ENCODE measurements around the gene PCYOX1L.
A peak's percentile ranks its signal among the peaks of the same experiment; 100 is the strongest.

The PCYOX1L gene

DNA sequence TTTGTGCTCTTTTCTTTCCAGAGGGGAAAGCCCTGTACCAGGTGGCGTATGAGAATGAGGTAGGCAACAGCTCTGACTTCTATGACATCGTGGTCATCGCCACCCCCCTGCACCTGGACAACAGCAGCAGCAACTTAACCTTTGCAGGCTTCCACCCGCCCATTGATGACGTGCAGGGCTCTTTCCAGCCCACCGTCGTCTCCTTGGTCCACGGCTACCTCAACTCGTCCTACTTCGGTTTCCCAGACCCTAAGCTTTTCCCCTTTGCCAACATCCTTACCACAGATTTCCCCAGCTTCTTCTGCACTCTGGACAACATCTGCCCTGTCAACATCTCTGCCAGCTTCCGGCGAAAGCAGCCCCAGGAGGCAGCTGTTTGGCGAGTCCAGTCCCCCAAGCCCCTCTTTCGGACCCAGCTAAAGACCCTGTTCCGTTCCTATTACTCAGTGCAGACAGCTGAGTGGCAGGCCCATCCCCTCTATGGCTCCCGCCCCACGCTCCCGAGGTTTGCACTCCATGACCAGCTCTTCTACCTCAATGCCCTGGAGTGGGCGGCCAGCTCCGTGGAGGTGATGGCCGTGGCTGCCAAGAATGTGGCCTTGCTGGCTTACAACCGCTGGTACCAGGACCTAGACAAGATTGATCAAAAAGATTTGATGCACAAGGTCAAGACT lies 10.3 kb downstream of the PCYOX1L start:
- DNase-seq: no peak

DNA sequence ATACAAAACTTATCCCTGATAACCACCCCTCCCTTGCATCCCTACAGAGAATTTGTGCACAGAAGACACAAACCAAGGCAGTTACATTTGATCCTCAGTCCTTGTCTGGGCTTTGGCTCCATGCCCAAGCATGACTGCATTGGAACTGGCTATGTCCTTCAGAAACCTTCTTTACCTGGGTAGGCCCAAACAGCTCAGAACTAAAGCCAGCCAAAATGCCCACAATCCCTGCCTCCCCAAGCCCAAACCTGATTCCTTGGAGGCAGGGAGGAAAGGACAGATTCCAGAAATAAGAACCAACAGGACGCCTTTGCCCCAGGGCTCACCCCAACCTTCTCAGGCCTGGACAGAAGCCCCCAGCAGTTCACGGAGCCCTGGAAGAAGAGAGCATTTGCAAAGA lies 13.0 kb downstream of the PCYOX1L start:
- no peak for DNase-seq

DNA sequence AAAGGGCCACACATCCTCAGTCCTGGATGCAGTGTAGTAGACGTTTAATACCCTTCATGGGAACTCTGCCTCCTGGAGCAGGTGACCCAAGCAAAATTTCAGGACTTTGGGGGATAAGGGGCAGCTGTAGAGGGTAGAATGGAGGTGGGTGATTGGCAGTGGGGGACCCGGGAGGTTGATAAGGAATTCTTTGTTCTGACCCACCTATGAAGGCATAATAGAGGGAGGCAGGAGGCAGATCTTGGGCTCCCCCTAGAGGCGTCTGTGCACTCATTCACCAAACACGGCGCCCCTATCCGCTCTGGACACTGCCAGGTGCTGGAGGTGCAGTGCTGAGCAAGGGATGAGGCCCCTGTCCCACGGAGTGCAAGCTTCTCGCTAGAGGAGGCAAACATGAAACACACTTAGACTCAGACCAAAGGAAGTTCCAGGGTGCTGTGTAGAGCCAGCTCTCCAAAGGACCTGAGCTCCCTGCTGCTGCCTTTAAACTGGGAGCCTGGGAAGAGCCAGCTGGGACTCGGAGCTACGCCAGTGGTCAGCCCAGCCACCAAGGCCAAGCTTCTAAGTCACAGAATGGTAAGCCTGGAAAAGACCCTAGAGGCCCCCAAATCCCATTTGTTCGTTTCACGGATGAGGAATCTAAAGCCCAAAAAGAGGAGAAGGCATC lies 13.6 kb downstream of the PCYOX1L start:
- DNase-seq: peak; percentile 49

DNA sequence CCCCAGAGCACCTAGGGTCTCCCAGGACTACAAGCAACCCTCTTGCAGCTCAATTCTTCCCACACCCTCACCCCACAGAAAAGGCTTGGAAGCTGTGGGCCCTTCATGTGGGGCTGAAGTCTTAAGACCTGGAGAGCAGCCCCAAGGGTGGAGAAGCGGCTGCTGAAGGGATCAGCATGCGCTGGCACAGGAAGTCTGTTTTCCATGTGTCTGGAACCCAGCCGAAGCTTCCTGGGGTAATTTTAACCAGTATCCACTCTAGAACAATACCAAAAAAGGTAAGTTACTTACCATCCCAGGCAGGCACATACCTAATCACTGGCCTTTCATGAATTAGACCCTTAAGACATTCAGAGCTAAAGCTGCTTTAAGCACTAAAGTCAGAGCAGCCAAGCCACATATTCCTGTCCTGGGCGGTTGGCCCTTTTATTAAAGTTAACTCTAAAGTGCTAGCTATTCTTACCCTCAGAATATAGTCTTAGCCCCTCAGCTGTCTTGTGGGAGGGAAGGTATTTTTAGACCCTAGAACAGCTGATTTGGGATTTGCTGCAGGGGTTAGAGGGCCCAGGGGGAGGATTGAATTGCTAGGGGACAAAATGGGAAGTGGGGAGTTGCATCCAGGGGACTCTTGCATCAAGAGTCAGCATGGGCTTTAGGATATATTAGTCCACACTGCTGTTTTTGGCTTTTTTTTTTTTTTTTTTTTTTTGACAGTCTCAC lies 14.4 kb downstream of the PCYOX1L start:
- DNase-seq: peak; percentile 56

DNA sequence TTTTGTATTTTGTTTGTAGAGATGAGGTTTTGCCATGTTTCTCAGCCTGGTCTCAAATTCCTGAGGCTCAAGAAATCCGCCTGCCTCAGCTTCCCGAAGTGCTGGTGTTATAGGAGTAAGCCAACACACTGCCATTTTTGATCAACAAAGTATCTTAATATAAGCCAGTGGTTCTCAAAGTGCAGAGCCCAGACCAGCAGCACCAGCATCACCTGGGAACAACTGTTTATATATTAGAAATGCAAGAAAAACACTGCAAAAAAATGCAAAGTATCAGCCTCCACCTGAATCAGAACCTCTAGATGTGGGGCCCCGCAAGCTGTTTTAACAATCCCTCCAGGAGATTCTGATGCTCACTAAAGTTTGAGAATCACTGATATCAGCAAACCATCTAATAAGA lies 15.1 kb downstream of the PCYOX1L start:
- no peak for DNase-seq

DNA sequence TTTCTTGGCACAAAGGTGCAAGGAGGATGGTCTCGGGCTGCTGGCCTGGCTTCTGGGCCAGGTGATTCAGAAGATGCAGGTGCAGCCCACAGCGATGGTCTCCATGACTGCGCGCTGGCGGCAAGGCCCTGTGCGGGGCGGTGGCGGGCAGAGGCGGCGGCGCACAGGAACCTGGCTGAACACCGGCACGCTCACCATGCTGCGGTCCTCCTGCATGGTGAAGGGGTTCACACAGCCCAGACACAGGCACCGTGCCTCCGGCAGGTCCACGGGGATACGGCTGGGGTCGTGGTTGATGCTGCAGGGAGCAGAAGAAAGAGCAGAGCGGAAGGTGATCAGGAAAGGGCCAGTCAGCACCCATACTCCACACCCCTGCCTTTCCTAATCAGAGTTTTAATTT lies 16.5 kb downstream of the PCYOX1L start:
- DNase-seq: no peak

DNA sequence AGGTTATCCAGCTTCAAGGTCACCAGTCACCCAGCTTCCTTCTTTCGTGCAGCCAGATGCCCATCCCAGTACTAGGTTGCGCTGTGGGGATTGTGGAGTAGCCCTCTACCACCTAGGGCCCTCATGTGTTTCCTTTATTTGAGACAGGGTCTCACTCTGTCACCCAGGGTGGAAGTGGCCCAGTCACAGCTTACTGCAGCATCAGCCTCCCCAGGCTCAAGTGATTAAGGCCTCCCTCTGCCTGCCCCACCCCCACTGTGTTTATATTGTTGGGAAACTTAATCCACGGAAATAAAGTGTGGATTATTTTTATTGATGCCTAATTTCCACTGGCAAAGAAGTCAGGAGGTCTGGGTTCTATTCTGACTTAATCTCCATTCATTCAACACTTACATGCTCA lies 17.0 kb downstream of the PCYOX1L start:
- no peak for DNase-seq

DNA sequence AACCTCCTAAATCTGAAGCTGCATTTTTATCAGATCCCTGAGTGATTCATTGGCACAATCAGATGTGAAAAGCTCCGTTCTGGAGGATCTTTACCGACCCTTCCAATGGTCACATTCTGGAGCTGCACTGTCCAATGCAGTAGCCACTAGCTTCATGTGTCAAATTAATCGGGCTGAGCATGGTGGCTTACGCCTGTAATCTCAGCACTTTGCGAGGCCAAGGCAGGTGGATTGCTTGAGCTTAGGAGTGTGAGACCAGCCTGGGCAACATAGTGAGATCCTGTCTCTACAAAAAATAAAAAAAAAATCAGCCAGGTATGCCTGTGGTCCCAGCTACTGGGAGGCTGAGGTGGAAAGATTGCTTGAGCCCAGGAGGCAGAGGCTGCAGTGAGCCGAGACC lies 17.6 kb downstream of the PCYOX1L start:
- DNase-seq: no peak

DNA sequence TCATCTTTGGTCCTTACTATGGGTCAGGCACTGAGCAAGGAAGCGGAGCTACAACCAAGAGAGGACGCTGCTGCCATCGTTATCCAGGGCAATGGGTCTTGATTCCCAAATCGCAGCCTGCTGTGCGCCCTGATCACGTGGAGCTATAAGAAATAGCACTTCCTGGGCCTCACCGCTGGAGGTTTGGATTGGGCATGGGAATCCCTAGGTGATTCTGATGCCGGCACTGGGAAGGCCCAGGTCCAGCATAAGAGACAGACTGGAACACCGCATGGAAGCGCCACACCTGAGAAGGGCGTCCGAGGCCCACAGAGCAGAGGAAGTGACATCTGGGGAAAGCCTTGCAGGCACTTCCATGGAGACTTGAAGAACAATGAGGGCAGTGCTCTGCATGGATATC lies 18.3 kb downstream of the PCYOX1L start:
- DNase-seq: no peak

DNA sequence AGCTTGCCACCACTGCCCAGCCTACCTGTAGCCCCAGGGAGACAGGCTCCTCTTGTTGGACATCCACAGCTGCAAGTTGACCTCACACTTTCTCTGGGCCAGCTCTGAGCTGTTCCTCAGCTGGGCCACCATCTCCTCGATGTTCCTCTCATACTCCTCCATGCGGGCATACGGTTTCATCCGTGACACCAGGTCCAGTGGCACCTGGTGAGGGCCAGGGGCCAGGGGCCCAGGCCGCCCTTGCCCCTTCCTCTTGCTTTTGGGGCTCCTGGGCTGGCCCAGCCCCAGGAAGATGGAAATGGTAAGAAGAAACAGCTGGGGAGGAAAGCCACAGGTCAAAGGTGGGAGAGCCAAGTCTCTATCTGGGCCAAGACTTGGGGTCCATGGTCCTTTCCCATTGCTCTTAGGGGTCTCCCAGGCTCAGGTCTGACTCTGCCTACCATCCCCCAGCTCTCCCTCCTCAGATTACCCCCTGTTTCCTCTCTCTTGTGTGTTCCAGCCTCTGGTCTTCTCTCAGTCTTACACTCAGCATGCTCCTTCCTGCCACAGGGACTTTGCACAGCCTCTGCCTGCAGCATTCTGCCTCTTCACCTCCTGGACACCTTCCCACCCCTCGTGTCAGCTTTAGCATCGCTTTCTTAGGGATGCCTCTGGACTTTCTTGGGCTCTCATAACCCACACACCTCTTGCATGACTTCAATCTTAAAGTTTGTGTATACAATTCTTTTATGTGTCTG lies 19.0 kb downstream of the PCYOX1L start:
- DNase-seq: no peak

DNA sequence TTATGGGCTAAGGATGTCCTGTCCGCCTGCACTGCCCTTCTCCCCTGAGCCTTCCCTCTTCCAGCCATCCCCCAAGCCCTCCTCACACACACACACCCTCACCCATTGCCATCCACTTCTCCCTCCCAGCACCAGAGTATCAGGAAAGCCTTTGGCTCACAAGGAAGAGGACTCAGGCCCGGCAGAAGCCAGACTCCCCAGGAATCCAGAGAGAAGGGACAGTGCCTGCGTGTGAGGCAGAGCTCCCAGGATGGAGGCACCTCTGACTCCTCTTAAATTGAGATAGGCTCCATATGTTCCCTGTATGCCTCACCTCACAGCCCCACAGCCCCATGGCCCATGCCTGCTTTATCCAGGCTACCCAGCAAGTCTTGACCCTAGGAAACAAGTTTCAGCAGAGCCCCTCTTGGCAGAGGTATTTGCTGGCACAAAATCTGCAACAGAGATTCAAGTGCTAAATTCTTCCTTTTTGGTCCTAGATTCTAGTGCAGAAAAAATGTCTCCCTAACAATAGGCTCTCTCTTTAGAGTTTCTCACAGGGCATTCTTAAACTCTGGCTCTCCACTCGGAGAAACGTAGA lies 20.5 kb downstream of the PCYOX1L start:
- no peak for DNase-seq

DNA sequence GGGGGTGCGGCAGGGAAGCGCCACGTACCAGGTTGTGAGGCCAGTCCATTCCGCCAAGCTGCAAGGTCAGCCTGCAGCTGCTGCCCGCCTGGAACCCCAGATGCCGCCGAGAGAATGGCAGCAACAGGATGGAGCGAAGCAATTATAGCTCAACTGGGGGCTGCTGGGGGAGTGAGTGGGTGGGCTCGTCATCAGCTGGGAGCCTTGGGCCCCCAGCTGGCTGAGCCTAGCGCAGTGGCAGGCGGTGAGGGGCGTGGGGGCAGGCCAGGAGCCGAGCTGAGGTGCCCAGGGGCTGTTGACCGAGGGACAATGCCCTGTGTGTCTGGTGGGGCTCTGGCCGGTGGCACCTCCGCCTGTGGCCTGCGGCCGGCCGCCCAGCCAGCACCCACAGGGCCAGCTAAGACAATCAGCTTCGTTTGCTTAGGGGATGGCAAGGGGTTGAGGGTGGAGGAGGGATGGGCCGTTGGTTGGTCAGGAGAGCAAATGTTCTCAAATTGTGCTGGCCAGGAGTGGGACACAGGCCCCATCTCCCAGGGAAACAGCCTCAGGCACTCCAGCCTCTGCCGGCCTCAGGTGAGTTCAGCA lies 21.4 kb downstream of the PCYOX1L start, which contains the start of gene IL17B:
TSS of gene IL17B (minus strand) at position 116 of the 585 bp plus-strand sequence. CDS start at position 49, 67 bp downstream.
- DNase-seq: no peak

DNA sequence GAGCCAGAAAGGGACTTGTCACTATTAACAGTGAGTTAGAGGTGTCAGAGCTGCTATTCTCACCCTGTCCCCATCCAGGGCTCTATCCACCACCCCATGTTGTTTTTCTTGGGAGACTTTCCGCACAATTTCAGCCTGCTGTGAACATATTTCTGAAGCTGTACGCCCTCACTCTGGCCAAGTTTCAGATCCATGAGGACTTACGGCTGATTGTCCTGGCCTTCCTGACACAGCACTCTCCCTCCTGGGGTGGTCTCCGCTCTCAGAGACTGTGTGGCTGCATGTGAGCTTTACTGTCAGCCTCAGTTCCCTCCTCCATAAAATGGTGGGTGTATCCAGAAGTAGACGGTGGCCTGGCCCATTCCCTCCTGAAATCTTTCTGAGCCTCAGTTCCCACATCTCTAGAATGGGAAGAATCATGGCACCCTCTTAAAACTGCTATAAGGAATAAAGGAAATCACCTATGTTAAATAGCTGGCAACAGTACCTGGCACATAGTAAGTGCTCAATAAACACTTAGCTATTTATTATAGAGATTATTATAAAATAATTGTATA lies 22.1 kb downstream of the PCYOX1L start:
- no peak for DNase-seq

DNA sequence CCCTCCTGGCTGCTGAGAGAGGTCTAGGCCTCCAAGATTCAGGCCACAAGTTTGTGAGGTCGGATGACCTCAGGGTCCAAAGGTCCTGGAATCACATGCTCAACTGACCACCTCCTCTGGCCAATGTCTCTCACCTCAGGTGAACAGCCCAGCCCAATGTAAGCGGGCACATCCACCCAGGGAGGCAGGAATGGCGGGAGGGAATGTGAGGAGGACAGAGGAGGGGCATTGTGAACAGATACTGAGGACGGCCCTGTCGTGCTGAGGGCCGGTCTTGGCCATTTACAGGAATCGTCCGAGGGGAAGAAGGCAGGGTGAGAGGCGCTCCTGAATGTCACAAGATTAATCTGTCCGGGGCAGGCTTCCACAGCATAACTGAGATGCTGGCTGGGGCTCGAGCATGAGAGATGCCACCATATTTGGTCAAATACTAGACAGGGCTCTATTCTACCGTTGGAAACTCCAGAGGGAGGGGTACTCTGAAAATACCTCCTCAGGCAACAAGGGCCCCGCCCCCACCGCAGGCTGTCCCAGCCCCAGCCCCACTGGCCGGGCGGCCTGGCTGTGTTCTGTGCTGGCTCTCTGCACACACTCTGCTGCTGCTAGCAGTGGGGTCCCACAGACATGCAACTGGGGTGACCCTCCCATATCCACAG lies 22.7 kb downstream of the PCYOX1L start:
- DNase-seq: peak; percentile 39

DNA sequence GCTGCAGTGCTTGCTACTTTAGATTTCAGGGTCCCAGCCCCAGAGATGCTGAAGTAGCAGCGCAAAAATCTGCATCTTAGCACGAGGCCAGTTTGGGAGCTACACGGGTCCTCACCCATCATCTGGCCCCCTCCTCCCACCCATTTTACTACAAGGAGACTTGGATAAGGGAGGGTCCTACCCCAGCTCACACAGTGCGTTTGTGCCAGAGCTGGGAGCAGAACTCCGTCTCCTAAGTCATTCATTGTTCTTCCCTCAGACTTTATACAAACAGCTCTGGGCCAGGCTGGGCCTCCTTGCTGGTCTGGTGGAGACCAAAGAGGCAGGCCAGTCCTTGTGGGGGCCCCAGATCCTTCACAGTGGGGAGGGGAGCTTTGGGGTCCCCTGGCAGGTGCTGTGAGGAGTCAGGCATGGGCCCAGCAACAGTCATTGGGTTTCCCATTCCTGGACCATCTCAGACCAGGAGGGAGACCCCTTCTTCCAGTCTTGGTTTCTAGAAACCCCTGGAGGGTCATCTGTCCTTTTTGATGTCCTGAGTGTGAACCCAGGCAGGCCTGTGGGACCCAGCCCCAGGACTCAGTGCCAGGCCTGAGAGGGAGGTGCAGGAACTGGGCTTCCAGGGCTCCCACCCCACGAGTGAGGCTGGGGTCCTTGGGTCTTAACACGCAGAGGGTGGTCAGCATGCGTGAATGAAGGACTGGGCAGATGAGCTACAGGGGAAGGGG lies 23.6 kb downstream of the PCYOX1L start:
- DNase-seq: no peak

DNA sequence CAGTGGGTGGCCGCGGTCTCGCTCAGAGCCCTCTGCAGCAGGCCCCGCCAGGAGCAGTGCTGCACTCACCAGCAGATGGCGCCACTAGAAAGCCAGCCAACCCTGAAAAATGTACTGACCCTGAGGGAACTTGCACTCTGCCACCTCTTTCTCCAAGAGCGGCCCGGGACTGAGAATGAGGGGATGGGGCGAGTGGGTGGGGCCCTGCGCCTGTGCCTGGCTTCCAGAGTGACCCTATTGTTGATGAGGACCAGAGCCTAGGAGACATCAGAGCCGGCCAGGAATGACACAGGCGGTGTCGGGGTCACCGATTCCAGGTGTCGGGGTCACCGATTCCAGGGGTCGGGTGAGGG lies 24.1 kb downstream of the PCYOX1L start:
- peak; percentile 70 for DNase-seq

DNA sequence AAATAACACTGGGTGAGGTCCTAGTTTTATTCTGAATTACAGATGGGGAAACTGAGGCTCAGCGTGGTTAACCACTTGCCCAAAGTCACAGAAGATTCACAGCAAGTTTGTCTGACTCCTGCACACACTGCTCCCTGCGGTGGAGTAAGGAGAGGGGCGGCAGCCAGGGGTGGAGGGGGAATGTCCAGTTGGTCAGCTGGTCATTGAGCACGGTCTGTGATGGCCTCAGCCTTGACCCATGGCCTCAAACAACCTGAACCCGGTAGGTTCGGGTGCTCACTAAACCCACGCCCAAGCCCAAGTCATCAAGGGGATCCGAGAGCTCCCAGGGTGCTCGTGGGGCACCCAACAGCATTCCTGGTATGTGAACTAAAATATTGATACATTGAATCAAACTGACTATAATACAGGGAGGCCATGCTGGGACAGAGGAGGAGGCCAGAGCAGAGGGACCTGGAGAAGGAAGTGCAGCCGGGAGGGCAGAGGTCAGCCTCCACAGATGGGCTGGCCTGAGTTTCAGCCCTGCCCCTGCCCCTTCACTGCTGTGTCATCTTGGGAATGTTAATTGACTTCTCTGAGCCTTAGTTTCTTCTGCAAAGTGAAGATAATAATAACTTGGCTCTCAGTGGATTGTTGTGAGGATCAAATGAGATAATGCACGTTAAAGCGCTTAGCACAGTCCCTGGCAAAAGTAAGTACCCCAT lies 24.8 kb downstream of the PCYOX1L start:
- DNase-seq: no peak

DNA sequence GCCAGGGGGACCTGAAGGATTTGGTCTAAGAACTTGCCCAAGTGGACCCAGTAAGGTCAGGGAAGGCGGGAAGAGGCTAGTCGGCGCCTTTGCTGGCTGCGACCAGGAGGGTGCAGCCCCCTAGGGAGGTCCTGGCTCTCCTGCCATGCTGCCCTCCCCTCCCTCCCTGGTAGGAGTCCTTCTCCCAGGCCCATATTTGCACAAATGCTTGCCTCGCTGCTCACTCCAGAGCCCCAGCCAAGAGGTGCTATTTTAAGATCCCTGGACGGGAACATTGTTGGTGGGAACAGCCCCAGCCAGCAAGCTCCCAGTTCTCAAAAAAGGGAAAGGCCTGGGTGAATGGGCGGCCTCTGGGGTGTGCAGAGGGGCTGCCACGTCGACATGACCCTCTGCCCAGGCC lies 25.6 kb downstream of the PCYOX1L start:
- no peak for DNase-seq

DNA sequence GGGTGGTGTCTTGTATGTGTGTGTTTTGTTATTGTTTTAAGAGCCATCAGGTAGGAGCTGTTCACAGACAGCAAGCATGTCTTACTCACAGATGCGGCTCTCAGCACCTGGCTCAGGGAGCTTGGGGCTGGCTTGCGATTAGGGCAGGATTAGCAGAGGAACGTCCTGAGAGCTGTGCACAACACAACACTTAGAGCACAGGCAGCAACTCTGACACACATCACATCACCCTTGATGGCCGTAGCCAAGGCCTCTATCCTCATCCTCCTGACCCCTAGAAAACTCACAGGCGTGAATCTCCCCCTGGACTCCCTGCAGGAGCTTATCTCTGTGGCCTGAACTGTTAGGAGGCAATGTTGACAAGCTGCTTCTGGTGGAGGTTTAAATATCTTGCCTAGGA lies 28.3 kb downstream of the PCYOX1L start:
- no peak for DNase-seq

DNA sequence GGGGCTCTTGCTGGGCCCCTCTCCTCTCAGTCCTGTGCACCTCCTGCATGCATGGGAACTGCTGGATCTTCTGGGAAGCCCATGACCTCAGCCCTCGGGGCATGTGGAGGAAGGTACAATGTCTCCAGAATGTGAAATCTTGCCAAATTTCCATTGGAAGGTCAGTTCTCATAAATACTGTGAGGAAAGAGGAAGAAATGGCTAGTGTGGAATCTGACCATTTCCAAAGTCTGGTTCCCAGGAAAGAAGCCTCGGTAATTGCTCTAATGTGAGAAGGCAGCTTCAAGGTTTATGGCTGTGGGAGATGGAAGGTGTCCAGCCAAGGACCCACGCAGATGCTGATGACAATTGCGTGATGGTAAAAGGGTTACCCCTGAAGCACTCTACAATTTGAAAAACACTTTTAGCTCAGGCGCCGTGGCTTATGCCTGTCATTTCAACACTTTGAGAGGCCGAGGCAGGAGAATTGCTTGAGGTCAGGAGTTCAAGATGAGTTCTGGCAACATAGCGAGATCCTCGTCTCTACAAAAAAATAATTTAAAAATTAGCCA lies 29.3 kb downstream of the PCYOX1L start:
- peak; percentile 48 for DNase-seq

Measured in fibroblast of skin of abdomen (primary cell).